ENCODE data around the gene DEDD2. TPM values are rescaled to one million over a fixed set of nuclear protein-coding genes. Genes with fewer than 3 reads are reported as not detected.

Gene DEDD2
- total RNA-seq, 4 donors from 2014 or later = 23.2 to 30.2 (median 27.8) TPM

- H3K9me3 ChIP-seq = no peaks in the 10 kb centered on the region
- no peak overlapping the region for H3K27ac ChIP-seq
- intact Hi-C loops (cut with DNase I) = no loop called here
- no peak for DNase-seq
- H3K4me1 ChIP-seq = no peaks in the 10 kb centered on the region
- TF ChIP-seq POLR2A (IDR thresholded peaks at IDR 0.05) (no peak), CTCF (IDR thresholded peaks at IDR 0.05) (no peak)
- no peaks in the 10 kb centered on the region for H3K36me3 ChIP-seq
- H3K4me3 ChIP-seq = no peak overlapping the region
- WGBS, 2 donors = 76 to 83% methylated on average over 10 to 18 of the region's 21 CpGs
- H3K27me3 ChIP-seq = peaks cover 0 to 44% (median 0%) of the 10 kb centered on the region in 4 donors
These were observed 55.7 kb downstream of the DEDD2 start for GRCh38 chr19:42161616-42162263.

- Histone ChIP-seq H3K4me3 (no peak overlapping the region), H3K27ac (no peak overlapping the region), H3K4me1 (no peaks in the 10 kb centered on the region), H3K9me3 (no peaks in the 10 kb centered on the region), H3K36me3 (no peaks in the 10 kb centered on the region), H3K27me3 (peaks cover 0 to 62% (median 0%) of the 10 kb centered on the region in 4 donors)
- no peak for DNase-seq
- TF ChIP-seq POLR2A (IDR thresholded peaks at IDR 0.05) (no peak), CTCF (IDR thresholded peaks at IDR 0.05) (no peak)
- intact Hi-C loops (cut with DNase I) = no loop called here
- WGBS, 2 donors = 80 to 82% methylated on average over 7 of the region's 7 CpGs
These were observed 57.5 kb downstream of the DEDD2 start for GRCh38 chr19:42159942-42160341.

- intact Hi-C loops (cut with DNase I) = no loop called here
- H3K27me3 ChIP-seq = peaks cover 0 to 72% (median 0%) of the 10 kb centered on the region in 4 donors
These were observed 58.6 kb downstream of the DEDD2 start for GRCh38 chr19:42158926-42159325.

GRCh38 chr19:42156571-42156970 lies 60.9 kb downstream of the DEDD2 start:
- Histone ChIP-seq H3K27me3 (peaks cover 0 to 76% (median 0%) of the 10 kb centered on the region in 4 donors), H3K4me3 (no peak overlapping the region), H3K27ac (no peak overlapping the region), H3K36me3 (no peaks in the 10 kb centered on the region), H3K4me1 (no peaks in the 10 kb centered on the region), H3K9me3 (no peaks in the 10 kb centered on the region)
- TF ChIP-seq CTCF (IDR thresholded peaks at IDR 0.05) (no peak), POLR2A (IDR thresholded peaks at IDR 0.05) (no peak)
- no peak for DNase-seq
- intact Hi-C loops (cut with DNase I) = no loop called here
- WGBS, 2 donors = 84 to 90% methylated on average over 5 of the region's 8 CpGs

More at GRCh38 chr19:42158926-42159325, 58.6 kb downstream of the DEDD2 start:
- H3K27ac ChIP-seq = no peak overlapping the region
- no peak for DNase-seq
- no peak for TF ChIP-seq POLR2A (IDR thresholded peaks at IDR 0.05)
- no peak for TF ChIP-seq CTCF (IDR thresholded peaks at IDR 0.05)
- no peak overlapping the region for H3K4me3 ChIP-seq
- no peaks in the 10 kb centered on the region for H3K4me1 ChIP-seq
- 43 to 46% methylated on average over 2 of the region's 2 CpGs for WGBS, 2 donors
- H3K36me3 ChIP-seq = no peaks in the 10 kb centered on the region
- H3K9me3 ChIP-seq = no peaks in the 10 kb centered on the region

- Histone ChIP-seq H3K27ac (no peak overlapping the region), H3K27me3 (peaks cover 0 to 76% (median 0%) of the 10 kb centered on the region in 4 donors), H3K9me3 (no peaks in the 10 kb centered on the region), H3K36me3 (no peaks in the 10 kb centered on the region), H3K4me3 (no peak overlapping the region), H3K4me1 (no peaks in the 10 kb centered on the region)
- WGBS, 2 donors = 59 to 66% methylated on average over 9 of the region's 10 CpGs
- no peak for DNase-seq
- intact Hi-C loops (cut with DNase I) = no loop called here
- no peak for TF ChIP-seq CTCF (IDR thresholded peaks at IDR 0.05)
- no peak for TF ChIP-seq POLR2A (IDR thresholded peaks at IDR 0.05)
These were observed 61.7 kb downstream of the DEDD2 start for GRCh38 chr19:42155796-42156195.

Measured in esophagus squamous epithelium (tissue), 5 donors.